NCI-H2196 treated with DMSO at 0.1 percent for 48 hours (cell line): ENCODE results near the gene EML1.

Source experiments
- DNase-seq: peaks from one replicate; lab custom pipeline; 2025; ENCODE audit not compliant: unreplicated experiment; lab: John Stamatoyannopoulos, UW

The EML1 gene

GRCh38 chr14:99892406-99892805 is 99.2 kb downstream of the EML1 start:
- no peak for DNase-seq

DNA sequence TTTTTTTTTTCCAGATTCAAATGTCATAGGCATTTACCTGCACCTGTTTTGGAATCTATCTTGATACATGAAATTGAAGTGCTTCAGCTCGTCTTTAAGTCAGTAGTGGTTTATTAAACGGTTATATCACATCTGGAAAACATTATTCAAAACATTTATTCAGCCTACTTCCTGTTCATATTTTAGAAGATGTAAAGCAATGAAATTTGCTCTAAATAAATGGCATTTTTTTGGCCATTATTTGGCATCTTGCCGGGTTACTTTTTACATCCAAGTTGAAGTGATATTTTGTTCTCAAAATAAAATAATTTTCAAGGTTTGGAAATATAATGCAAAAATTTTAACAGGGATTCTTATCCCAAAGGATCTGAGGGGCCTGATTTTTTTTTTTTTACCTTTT is 103.1 kb downstream of the EML1 start:
- DNase-seq, result no peak

GRCh38 chr14:99899578-99900178 is 106.5 kb downstream of the EML1 start:
- no peak for DNase-seq

DNA sequence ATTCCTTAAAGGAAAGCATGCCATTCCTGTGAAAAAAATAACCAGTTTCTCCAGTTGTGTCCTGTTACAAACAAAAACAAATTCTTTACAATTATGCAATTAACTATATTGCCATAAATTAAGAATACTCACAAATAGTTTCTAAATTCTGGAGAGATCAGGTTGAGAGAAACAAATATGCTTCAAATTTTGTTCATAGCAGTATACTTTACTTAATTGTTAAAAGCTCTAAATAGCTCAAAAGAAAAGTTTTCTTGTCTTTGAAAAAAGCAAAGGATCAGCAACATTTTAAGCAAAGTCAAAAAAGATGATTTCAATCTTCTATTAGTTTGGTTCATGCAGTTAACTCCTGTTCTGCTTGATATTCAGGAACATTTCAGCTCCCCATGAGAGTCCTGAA is 109.7 kb downstream of the EML1 start:
- DNase-seq, result no peak

- DNase-seq, result no peak
These were observed 111.3 kb downstream of the EML1 start for GRCh38 chr14:99904506-99904905.

- no peak for DNase-seq
These were observed 111.9 kb downstream of the EML1 start for GRCh38 chr14:99905121-99905520.

GRCh38 chr14:99907761-99908652 is 114.8 kb downstream of the EML1 start:
- DNase-seq, result no peak

DNA sequence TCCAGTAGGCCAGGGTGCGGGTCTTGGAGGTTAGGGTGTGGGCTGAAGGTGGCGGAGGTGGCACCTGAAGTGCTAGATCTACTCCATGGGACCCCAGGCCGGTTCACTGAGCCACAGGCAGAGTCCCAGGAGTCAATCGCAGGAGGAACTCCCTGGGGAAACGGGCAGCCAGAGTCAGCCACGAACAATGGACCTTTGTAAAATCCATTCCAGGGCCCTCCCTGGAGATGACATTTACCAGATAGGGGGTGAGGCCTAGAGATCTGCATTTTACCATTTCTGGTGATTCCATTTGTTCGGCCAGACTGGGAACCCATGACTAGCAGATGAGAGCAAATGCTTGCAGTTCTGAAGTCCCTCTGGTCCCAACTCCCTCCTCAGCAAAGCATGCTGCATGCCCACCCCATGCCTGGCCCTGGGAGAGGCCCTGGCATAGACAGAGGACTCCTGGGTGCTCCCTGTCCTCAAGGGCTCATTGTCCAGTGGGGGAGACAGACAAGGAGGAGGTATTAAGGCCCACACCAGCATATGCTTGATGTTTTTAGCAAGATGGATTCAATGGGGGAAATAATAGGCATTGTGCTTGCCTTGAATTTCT is 115.5 kb downstream of the EML1 start:
- no peak for DNase-seq

DNA sequence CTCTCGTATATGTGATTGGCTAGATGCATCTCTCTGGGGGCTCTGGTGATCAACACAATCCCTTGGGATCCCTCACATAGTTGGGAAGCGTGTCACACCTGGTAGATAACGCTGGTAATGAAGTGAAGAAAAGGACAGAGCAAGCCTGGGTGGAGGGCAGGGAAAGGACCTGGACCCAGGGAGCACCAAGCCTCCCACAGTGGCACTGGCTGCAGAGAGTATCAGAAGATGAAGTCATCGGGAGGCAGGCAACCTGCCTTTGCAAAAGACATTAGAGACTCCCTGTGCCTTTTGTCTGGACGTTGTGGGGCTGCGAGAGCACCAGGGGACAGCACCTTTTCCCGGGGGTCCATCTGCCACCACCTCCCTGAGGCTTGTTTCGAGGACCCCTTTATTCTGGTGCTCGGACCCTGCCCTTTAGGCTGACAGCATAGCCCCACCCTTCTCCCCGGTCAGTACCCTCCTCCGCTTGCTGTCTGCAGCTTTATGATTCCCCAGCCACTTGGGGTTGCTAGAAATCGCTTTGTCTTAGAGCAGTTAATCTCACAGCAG is 116.4 kb downstream of the EML1 start:
- no peak for DNase-seq

DNA sequence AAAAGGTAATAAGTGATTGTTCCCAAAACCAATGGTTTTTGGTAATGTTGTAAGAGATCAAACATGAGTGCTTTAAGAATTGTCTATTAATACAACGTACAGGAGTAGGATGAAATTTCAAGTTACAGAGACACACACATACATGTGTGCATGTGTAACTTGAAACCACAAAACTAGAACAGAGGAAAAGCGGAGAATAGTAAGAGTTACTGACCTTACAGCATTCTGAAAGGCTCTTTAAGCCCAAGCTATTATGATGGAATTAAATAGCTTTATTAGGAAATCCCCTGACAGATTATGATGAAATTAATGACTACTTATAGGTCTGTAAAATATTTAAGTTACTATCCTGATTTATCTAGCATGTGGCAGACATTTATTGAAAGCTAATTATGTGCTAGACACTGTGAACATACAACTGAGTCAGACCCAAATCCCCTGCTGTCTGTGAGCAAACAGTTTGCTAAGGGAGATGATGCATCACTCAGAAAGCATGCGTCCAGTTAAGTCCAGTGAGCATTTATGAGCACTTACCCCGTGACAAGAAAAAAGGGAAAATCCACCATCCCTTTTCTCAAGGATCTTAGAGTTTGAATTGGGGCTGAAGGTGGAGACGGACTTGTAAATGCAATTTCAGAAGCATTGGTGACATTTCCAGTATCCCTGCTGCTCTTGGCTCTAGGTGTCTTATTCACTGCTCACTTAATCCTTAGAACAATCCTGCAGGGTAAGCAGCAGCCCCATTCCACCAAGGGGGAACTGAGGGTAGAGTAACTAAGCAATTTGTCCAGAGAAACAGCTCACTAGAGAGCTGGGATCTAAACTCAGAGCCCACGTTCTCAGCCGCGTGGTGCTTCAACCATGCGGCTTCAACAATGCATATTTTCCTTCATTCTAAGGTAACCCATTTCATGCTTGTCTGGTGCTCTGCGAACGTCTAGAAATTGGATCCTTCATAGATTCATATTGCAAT is 117.4 kb downstream of the EML1 start:
- no peak for DNase-seq

DNA sequence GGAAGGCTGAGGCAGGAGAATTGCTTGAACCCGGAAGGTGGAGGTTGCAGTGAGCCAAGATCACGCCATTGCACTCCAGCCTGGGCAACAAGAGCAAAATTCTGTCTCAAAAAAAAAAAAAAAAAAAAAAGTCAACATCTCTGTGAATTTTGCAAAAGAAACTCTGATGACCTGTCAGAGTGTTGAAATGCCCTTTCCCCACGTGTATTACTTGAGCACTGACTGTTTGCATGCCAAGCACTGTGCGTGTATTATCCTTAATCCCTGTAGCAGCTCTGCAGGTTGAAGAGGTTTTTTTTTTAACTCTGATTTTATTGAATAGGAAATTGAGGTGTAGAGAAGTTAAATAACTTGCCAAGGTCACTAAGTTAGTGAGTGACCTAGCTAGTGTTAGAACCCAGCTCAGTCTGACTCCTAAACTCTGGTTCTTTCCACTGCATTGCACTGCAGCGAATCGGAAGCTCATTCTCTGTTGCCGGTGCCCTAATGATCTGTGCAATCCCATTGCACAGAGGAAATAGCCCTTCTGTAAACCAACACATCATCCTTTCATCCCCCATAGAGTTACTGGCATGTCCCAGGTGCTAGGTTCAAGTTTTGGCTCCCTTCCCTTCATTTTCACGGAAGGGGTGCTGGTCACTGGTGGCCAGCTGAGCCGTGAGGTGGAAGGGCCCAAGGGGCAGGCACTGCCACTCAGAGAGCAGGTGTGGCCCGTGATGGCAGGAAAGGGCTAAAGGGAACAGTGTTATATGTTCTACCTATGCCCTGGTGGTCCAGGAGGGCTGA is 122.3 kb downstream of the EML1 start:
- DNase-seq, result no peak

DNA sequence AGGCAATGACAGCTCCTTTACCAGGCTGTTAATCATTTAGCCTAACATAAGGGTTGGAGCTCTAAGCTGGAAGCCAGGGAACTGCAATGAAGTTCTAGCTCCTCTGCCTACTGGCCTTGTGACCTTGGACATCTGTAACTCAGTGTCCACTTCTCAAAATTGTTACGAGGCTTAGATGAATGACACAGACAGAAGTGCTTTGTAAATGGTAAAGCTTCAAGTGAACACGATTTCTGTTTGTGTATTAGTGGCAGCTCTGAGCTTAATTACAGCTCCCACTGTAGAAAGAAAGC is 122.8 kb downstream of the EML1 start:
- no peak for DNase-seq

GRCh38 chr14:99918781-99919180 is 125.6 kb downstream of the EML1 start:
- no peak for DNase-seq

DNA sequence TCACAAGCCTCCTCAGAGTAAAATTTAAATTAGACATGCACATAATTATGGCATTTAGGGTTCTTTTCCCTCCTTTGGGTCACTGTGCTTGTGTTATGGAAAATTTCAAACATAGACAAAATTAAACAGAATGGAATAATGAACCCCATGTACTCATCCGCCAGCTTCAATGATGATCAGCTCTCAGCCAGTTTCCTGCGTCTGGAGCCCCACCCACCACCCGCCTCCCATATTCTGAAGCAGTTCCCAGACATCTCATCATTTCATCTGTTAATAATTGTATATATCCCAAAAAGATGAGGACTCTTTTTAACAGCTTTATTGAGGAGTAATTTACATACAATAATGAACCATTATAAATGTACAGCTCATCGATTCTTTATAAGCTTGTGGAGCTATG is 128.2 kb downstream of the EML1 start:
- DNase-seq, result no peak

- DNase-seq, result no peak
These were observed 131.2 kb downstream of the EML1 start for GRCh38 chr14:99924379-99924778.

DNA sequence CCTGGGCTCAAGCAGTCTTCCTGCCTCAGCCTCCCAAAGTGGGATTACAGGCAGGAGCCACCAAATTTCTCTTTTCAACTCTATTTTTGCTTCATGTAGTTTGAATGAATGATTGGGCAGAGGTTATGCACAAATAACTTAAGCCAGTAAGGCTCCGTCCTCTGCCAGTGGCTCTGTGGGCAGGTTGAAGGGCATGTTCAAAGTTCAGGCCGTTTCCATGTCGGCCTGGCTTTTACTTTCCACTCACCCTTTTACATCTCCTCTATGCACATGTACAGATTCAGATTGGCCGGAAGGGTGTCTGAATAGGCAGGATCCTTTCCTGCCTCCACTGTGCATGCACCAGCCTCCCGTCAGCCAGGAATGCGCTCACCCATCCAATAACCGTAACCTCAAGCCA is 132.3 kb downstream of the EML1 start:
- no peak for DNase-seq

GRCh38 chr14:99928963-99929362 is 135.8 kb downstream of the EML1 start:
- no peak for DNase-seq

GRCh38 chr14:99929601-99930000 is 136.4 kb downstream of the EML1 start:
- DNase-seq, result no peak

- DNase-seq, result no peak
These were observed 137.4 kb downstream of the EML1 start for GRCh38 chr14:99930420-99931274.
